WI38 (cell line): ENCODE measurements around the gene SNCB.

Source experiments
- H3K4me3 ChIP-seq: 2 replicates; pipeline ENCODE4 v1.5.1; 2011; ENCODE audit warnings: low read depth, mild to moderate bottlenecking, control low read depth, low read length
- TF ChIP-seq, protein P1 (sequence below): IDR thresholded peaks from 2 replicates; pipeline ENCODE4 v1.5.1; 2012; ENCODE audit warnings: low read depth, mild to moderate bottlenecking, control low read depth, low read length

Gene SNCB

DNA sequence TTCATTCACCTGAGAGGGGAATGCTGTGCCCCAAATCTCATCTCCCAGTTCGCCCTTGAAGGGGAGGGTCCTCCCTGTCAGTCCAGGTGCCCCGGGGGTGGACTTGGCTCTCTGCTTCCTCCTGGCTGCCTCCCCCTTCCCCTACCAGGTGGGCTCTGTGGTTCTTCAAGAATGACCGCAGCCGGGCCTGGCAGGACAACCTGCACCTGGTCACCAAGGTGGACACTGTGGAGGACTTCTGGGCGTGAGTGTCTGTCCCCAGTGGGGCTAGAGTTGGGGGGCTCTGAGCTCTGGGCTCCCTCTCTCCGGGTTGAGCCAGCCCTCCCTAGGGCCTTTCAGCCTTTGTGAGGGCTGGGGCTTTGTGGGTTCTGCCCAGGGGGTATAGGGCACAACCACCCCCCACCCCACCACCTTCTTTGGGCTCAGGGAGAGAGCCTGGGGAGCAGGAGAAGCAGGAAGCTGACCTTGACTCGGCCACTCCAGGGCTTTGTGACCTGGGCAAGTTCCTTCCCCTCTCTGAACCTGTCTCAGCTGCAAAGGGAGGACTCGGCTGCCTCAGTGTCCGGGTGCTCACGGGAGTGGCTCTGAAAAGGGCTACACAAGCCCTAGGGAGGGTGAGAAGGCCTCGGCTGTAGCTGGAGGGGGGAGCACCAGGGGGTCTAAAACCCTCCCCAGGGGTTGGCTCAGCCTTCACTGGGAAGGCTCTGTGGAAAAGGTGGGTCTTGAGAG, 13.3 kb upstream of the SNCB start:
- H3K4me3 ChIP-seq: no peak overlapping the region
- TF ChIP-seq, protein P1, sequence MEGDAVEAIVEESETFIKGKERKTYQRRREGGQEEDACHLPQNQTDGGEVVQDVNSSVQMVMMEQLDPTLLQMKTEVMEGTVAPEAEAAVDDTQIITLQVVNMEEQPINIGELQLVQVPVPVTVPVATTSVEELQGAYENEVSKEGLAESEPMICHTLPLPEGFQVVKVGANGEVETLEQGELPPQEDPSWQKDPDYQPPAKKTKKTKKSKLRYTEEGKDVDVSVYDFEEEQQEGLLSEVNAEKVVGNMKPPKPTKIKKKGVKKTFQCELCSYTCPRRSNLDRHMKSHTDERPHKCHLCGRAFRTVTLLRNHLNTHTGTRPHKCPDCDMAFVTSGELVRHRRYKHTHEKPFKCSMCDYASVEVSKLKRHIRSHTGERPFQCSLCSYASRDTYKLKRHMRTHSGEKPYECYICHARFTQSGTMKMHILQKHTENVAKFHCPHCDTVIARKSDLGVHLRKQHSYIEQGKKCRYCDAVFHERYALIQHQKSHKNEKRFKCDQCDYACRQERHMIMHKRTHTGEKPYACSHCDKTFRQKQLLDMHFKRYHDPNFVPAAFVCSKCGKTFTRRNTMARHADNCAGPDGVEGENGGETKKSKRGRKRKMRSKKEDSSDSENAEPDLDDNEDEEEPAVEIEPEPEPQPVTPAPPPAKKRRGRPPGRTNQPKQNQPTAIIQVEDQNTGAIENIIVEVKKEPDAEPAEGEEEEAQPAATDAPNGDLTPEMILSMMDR: no peak

DNA sequence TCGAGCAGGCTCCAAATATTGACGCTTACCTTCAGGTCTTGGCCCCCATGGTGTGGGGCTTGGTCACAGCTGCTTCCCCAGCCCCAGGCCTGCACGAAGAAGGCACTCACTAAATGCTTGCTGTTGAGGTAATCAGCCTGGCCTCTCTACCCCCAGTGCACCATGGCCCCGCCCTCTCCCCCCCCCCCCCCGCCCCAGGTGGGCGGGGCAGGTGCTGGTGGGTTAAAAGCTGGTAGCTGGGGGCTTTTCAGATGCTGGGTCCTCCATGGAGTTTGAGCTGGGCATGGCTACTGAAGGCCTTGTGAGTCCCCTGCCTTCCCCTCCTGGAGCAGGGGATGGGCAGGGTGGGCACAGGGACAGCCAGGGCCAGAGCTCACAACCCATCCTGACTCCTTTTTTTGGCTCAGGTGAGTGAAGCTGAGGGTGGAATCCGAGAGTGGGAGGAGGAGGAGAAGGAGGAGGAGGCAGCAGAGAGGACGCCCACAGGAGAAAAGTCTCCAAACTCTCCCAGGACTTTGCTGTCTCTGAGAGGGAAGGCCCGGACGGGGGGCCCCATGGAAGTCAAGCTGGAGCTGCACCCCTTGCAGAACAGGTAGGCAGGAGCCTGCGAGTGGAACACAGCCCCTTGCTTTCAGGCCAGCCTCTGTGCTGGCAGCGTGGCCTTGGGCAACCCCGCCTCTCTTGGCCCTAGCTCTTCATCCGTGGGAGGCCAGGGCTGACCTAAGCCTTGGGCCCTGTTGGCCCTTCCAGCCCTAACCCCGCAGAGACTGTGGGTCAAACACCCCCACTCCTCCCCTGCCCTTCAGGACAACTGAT, 12.5 kb upstream of the SNCB start:
- no peak overlapping the region for H3K4me3 ChIP-seq
- TF ChIP-seq, protein P1: no peak

DNA sequence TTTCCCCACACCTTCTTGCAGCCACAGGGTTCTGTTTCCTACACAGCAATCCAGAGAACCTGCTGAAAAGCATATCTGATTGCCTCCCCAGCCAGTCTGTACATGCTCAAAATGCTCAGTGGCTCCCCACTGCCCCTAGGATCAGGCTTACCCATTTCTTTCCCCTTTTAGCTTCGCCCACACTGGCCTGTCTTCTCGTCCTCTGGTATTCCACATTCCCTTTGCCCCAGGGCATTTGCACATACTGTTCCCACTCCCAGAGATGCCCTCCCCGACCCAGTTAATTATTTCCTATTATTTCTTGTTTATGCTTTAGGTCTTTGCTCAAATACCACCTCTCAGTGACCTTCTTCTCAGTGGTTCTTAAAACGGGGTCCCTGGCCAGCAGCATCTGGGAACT, 10.3 kb upstream of the SNCB start:
- TF ChIP-seq, protein P1: no peak
- no peak overlapping the region for H3K4me3 ChIP-seq

DNA sequence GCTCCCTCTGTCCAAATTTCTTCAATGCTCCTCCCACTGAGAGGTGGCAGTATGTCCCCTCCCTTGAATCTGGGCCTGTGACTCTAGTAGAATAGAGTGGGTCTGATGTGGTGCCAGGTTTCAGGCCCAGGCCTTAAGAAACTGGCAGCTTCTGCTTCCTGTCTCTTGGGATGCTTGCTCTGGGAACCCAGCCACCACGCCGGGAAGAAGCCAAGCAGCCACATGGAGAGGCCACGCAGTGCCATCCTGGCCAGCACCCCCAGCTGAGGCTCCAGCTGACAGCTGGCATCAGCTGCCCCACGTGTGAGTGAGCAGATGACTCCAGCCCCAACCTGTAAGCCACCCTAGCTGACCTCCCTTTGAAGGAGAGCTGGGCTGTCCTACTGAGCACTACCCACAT, 9.6 kb upstream of the SNCB start:
- TF ChIP-seq, protein P1: no peak
- no peak overlapping the region for H3K4me3 ChIP-seq

DNA sequence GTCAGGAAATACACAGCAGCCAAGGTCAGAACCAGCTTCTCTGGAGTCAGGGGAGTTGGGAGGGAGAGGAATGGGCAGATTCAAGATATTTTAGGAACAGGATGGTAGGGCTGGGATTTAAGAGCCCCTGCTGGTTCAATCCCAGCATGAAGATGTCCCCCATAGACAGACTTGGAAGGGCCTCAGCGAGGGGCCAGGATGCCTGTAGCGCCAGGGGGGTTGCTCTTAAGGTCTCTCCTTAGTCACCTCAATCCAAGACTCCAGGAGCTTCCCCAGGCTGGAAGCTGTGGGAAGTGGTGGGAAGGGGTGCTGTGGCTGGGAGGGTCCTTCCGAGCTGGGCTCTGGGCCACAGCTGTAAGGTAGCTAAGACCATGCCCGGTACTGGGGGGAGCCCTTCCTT, 8.9 kb upstream of the SNCB start:
- TF ChIP-seq, protein P1: no peak
- no peak overlapping the region for H3K4me3 ChIP-seq

DNA sequence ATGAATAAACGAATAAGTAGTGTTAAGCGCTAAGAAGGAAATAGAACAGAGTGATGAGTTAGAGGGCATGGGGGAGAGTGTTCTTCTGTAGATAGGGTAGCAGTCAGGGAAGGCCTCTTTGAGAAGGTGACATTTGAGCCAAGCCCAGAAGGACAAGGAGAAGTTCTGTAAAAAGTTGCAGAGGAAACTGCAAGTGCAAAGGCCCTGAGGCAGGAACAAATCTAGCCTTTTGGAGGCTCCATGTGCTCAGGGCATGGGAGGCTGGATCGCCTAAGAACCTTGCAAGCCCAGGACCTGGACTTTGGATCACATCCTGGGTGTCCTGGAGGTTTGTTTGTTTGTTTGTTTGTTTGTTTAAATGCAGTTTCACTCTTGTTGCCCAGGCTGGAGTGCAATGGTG, 8.1 kb upstream of the SNCB start:
- TF ChIP-seq, protein P1: no peak

DNA sequence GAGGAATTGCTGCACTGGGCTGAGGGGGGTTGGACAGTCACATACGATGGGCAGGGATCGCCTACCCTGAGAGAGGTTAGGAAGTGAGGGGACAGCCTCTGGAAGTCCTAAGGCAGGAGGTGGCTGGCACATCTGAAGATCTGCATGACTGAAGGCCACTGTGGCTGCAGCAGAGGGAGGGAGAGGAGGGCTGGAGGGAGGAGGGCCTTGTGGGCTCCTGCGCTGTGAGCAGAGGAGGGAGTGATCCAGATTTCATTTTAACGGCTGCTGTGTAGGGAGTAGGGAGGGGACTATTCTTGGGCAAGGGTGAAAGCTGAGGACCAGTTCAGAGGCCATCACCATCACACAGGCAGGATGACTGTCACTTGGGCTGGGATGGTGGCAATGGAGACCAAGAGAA, 7.2 kb upstream of the SNCB start:
- TF ChIP-seq, protein P1: no peak
- H3K4me3 ChIP-seq: no peak overlapping the region

More for the DNA sequence above, 8.1 kb upstream of the SNCB start:
- no peak overlapping the region for H3K4me3 ChIP-seq
